Astrocyte of the hippocampus (primary cell): ENCODE measurements around the gene CCL14.
"Not testable (repeated sequence)": the region's sequence is repeated elsewhere in the genome, so short reads cannot be mapped to it uniquely, and the experiment has no call there.

ENCODE experiments used
- DNase-seq: peaks from one replicate; pipeline ENCODE4 v3.0.0; 2011; ENCODE audit warnings: low read depth, low spot score

CCL14 gene

DNA sequence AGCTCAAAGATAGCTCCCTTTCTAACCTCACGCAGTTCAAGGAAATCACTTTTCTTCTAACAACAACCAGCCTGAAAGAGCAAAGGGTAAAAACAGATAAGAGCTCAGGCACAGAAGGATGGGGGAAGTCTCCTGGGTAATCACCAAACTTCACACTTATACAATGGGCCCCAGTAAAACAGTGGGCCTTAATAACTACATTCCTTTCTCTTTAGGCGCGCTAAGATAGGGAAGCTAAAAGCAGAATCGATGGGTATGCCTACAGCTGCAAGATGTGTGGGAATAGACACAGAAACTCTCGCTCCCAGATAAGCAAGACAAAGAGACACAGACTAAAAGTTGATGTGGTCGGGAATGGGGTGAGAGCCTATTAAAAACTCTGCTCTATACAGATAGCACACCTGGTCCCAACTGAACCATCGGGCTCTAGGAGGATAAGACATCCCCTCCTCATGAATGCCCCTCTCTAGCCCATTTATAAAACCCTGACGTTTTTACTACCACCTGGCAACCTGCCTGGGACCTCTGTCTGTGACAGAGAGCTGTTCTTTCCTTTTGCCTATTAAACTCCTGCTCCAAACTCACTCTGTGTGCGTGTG, 43.8 kb downstream of the CCL14 start:
- DNase-seq: no peak

- not testable (repeated sequence) for DNase-seq
These were observed 48.0 kb downstream of the CCL14 start for GRCh38 chr17:35938492-35938891.

DNA sequence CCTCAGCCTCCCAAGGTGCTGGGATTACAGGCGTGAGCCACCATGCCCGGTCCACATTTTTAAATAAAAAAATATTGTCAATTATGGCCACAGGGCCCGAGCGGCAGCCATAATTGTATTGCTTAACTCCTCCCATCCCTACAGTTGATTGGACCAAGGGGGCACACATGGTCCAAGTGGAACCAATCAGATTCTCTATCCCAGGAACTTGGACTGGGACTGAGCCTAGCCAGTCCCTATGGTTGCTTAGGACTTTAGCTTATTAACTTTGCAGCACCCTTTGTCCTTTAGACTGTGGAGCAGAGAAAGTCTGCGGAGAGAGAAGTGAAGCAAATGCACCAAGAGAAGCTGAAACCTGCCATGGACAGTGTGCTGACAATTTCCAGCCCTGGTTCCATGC, 50.5 kb downstream of the CCL14 start:
- DNase-seq: no peak

DNA sequence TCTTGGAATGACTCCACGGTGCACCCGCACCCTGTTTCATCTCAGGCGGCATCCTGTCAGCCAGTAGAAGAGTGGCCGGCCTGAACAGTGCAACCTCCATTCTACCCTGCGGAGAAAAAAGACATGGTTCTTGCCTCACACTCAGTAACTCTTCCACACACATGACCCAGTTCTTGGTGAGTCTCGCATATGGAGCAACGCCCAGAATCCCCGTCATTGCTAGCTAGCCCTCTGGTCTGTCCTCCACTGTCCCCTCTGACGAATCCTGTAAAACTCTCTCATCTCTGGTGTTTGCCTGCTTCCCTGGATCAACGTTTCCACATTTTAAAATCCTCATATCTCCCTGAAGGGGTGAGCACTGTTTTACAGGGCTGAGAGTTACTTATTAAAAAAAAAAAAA, 51.8 kb downstream of the CCL14 start:
- no peak for DNase-seq
